Stimulated activated CD4-positive, alpha-beta T cell treated with anti-CD3 and anti-CD28 coated beads, Interleukin-15, amount 100 ng/mL, for 1 hour (primary cell): ENCODE measurements around the gene ARHGAP6.
"Not testable (repeated sequence)": the region's sequence is repeated elsewhere in the genome, so short reads cannot be mapped to it uniquely, and the experiment has no call there.

Experiments used
- DNase-seq, 2 donors: peaks; one replicate each; pipeline ENCODE4 v3.0.0-alpha.2; 2020; ENCODE audit warnings: low read depth in 1 of 2, low spot score in 1 of 2

ARHGAP6 gene

DNA sequence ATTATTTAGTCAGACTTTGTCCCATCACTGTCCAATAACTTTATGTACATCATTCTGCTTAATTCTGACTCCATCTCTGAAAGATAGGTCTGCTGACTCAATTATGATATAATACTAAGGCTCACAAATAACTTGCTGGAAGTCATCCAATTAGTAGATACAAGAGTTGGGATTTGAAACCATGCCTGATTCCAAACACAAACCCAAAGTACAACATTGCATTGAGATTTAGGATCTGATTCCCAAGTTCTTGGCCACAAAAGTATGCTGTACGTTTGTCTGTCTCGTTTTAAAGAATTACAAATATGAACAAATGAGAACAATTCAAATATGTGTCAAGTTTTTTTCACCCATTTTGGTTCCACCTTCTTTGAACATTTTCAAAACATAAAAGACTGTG lies 263.8 kb downstream of the ARHGAP6 start:
- DNase-seq = no peak

DNA sequence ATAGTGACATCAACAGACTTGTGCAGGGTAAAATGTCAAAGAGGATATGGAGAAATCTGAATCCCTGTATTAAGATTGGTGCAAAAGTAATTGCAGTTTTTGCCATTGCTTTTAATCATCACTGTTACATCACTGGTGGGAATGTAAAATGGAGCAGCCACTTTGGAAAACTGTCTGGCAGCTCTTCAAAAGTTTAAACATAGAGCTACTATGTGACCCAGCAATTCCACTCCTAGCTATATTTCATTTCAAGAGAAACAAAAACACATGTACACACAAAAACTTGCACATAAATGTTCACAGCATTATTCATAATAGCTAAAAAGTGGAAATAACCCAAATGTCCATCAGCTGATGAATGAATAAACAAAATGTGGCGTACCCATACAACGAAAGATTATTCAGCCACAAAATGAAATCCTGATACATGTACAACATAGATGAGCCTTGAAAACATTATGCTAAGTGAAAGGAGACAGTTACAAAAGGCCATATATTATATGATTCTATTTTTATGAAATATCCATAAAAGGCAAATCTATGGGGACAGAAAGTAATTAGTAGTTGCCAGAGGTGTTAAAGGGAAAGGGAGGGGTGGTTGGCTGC lies 266.1 kb downstream of the ARHGAP6 start:
- DNase-seq = no peak

DNA sequence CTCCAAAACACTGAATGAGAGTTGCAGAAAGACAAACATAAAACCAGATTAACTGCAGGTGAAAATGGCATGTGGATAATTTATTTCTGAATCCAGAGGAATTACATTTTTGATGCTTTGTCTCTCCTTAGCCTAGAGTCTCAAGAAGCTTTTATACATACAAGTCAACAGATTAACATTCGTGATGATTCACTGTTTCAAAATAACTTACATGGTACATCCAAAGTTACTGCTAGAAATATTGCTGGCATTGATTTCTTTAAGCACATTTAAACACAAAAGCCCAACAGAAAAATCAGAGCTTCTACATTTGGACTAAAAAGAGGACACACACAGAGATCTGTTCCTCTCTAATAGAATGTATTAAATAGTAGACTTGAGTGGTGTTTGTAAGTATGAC lies 266.9 kb downstream of the ARHGAP6 start:
- no peak for DNase-seq

DNA sequence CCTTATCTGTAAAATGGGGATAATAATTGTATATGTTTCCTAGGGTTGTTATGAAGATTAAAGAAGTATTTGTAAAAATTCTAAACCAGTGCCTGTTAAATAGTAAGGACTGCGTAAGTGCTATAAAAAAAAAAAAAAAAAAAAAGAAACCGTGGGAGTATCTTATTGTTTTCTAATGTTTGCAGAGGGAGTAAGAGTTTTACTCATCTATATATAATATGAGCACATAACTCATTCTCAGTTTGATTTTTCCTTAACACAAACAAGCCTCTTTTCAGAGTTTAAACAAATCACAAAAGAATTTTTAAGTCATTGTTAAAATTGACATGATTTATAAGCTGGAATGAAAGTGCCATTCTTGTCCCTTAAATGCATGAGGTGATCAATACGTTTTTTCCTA lies 267.6 kb downstream of the ARHGAP6 start:
- DNase-seq = no peak

DNA sequence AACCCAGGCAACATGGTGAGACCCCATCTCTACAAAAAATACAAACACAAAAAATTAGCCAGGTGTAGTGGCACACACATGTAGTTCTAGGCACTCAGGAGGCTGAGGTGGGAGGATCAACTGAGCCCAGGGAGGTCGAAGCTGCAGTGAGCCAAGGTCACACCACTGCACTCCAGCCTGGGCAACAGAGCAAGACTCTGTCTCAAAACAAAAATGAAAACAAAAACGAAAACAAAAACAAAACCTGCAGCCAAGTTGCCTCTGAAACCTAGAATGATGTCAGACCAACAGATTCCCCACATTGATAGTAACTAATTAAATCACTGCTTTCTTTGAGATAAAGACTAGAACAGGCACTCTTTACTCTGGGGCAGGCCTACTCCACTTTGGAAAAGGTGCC lies 268.0 kb downstream of the ARHGAP6 start:
- DNase-seq = no peak

DNA sequence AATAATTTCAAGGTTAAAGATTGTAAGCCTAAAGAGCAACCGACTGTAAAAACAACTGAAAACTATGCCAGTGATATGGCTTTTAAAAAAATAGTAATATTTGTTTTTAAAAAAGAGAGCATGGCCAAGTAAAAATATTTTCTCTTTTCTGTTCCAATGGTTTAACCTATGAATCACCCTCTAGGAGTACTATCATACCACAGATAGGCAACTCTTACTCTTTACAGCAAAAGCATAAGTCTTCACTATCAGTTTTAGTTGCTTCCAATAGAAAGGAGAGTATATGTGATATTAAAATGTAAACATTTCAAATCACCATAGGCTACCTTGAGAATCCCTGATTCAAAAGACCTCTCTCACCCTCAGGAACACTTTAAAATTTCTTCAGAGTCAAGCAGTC lies 269.9 kb downstream of the ARHGAP6 start:
- no peak for DNase-seq

DNA sequence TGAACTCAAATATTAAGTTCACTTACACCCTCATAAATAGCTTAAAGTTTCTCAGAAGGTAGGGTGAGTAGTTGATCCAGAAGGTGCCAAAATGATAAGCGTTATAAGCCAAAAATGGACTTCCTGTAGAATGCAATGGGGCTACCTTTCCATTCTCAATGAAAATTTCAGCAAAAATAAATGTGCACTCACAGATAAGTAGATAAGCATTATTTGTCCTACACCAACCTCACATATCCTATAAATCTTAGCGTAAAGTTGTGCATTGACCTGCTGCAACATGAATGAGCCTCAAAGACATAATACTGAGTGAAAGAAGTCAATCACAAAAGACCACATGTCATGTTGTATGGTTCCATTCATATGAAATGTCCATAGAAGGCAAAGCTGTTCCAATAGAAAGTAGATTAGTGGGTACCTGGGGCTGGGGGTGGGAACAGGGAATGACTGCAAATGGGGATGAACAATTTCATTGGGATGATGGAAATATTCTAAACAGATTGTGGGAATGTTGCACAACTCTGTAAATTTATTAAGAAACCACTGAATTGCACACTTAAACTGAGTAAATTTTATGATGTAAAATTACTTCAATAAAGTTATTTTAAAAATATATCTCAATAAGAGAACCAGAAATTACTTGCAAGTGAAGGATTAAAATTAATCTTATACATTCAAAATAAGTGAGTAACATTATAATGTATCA lies 271.6 kb downstream of the ARHGAP6 start:
- no peak for DNase-seq

DNA sequence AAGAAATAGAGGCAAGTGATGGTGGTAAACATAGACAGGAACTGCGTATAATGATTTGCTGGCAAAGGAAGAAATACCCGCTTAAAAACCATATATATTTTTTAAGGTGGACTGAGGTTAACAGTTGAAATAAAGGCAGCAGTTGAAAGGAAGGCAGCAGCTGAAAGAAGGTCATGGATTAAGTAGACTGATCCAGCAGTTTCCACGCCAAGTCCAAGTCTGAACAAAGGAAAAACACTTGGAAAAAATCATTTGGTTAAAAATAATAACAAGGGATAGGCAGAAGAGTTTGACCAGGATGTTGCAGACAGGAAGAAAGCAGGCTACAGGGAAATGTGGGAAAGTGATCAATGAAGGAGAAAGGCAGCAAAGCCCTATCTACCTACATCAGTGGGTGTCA lies 278.9 kb downstream of the ARHGAP6 start:
- DNase-seq = no peak

DNA sequence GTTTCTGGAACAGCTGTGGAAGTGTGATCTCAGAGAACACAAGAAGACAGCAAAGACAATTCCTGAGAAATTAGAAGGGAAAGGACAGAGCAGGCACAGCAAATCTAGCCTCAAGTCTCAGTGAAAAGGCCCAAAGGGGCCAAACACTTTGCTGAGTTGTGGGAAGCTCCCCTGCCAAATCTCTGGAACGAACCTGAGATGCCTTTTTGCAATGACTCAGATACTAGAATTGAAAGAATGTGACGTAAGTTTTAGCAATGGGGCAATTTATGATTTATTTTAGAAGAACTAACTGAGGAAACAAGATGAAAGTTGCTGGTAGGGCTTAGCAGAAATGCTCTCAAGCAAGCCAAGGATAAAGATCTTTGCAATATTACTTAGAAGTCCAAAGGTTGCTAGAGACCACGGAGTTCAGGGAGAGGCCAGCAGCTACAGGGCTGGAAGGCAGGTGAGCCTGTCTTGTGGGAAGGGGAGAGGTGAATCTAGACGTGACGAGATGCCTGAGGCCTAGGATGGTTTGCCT lies 279.7 kb downstream of the ARHGAP6 start:
- no peak for DNase-seq

DNA sequence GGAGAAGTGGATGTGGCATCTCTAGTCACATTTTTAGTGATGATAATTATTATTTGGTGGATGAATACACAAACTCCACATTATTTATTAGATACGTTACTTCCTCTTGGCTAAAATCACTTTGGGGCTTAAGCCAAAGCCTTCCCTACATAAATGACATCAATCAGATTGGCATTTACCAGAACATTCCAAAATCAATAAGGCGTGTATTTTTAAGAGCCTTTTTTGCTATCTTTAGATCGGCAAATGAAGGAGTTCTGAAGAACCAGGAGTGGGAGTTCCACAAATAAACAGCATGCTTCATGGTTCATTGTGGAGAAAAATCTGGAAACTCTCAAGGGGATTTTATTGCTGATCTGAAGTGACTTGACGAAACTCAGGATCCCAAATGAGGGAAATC lies 282.8 kb downstream of the ARHGAP6 start:
- no peak for DNase-seq

DNA sequence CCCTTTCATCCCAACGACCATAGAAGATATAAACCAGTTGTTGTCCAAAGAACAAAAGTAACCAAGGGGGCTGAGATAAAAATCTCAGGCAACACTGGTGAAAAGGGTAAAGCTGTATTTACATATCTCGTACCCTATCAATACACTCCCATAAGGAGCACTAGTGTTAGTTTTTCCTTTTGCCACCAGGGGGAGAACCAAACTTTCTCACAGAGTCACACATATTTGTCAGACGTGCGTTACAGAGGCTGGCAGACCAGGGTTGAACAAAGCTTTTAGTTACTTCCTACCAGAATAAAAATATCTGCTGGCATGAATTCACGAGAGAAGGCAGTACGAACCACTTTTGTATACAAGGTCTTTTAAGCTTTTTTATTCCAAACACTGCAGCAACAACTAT lies 284.3 kb downstream of the ARHGAP6 start:
- no peak for DNase-seq

DNA sequence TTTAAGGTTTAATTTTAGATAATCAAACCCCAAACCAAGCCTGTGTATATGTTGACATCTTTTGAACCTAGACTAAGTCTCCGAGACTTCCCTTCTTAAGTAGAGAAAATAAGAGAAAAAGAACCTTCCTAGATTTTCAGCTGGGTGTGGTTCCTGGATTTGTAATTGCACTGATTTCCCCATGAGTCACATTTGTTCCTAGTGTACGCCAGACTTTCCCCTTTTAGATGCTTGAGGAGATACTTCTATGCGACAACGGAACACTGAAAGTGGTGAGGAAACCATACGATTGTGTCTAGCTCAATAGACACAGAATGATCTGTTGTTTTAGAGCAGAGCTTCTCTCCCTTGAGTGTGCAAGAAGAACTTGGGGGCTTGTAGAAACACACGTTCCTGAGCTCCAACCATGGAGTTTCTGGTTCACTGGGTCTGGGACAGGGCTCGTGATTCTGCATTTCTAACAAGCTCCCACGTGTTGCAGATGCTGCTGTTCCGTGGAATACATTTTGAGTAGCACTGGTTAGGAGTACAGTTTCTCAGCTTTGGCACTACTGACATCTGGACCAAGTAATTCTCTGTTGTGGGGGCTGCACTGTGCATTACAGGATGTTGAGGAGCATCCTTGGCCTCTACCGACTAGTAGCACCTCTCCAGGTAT lies 285.4 kb downstream of the ARHGAP6 start:
- no peak for DNase-seq

DNA sequence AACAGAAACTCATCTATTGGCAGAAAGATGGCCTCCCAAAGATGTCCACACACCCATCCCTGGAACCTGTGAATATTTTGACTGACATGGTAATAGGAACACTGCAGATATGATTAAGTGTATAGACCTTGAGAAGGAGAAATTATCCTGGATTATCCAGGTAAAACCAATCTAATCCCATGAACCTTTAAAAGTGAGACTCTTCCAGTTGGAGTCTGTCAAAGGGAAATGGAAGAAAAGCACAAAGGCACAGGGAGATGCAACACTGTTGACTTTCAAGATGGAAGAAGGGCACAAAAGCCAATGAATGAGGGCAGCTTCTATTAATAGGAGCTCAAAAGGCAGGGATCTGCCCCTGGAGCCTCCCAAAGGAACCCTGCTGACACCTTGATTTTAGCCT lies 289.6 kb downstream of the ARHGAP6 start:
- DNase-seq = no peak

DNA sequence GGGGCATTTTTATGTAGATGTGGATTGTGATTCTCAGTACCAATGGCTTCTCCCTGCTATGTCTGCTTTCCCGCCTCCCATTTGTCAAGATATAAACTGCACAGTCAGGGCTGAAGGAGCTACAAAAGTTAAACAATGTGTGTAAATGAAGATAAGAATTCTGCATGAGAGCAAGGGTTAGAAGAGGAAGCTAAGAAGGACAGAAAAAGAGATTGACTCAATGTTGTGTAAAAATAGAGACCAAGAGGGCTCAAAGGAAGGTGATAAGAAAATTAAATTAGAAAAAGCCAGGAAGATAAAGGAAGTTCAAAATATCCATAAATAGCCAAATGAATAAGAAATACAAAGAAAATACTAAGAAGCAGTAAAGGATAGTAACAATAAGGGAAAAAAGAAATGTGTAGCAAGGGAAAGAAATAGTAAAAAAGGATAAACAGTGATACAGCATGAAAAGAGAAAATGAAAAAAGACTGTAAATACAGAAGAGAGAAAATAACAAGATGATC lies 290.1 kb downstream of the ARHGAP6 start:
- DNase-seq = no peak

DNA sequence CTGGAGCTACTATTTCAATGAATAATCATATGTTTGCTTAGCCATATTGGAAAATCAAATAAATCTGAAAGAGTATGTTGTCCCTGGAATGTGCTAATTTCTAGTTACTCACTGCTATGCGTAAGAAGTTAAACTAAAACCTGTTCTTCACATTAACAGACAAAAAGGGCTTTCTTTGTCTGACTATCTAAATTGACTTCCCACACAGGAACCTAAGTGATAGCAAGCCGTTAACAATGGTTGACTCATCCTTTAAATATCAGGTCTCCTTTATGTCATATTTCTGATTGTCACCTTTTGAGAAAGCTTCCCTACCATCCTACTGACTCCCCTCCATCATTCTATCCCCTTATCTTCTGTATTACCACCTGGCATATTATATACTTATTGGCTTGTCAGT lies 291.1 kb downstream of the ARHGAP6 start:
- no peak for DNase-seq

DNA sequence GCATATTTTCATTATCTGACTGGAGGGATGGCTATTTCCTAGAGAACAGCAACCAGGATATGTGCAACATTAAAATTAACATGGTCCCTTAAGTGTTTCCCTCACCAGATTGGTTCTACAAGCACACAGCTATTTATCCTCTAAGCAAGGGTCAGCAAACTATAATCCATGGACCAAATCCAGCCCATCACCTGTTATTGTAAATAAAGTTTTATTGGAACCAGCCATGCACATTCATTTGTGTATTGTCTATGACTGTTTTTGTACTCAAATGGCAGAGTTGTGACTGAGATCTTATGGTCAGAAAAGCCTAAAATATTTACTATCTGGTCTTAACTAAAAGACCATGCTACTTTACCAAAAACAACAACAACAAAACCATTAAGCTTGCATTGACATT lies 294.6 kb downstream of the ARHGAP6 start:
- no peak for DNase-seq

DNA sequence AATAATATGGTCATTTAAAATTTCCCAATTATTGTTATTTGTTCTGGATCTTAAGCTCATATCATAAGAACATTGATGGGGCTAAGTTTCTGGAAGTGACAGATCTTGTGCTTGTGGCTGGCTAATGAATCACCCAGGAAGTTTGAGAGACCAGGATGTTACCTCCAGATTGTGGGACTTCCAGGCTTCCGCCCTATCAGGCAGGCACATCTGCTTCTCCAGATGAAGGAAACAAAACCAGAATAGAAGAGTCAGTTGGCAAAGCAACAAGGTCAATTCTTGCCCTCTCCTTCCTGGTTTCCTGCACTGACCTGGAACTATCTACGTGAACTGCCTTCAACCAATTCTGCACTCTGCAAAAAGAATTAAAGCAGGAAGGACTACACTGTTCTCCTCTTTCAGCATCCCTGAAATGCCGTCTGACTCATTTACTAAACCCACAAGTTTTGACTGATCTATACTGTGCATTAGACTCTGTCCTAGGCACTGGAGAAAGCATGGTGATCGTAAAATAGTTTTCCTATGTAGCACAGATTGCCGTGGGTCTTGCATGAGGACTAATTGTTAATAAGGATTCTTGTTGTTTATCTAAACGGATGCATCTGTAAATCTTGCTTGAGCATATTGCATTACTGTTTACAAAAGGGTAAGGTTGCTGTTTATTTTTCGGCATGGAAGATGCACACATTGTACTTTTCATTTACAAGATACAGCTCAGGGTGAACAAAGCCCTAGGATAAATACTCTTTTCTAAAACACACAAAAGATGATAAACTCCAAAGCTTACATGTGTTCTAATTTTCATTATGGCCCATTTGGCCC lies 297.9 kb downstream of the ARHGAP6 start:
- no peak for DNase-seq

DNA sequence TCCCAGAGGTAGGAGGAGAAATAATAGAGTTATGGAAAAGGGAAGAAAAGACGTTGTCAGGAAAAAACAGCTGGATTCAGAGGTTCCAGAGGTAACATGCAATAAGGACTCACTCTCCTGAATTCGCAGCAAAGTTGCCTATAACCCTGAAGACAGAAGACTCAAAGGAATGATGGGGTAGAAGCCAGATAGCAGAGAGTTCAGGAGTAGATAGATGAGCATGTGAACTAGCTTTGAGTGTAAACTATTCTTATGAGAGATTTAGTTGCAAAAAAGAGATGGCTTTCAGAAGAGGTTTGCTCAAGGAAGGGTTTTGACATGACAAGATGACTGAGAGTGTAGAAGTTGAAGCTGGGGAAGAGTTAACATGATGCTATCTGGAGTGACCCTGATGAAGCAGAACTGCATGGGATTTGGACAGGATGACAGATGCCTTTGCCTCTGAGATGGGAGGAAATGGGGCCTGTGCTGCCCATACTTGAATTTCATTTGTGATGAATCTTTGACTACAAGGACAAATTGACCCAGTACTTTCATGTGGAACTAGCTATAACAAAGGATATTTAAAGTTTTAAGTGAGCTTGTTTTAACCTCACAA lies 298.6 kb downstream of the ARHGAP6 start:
- no peak for DNase-seq

DNA sequence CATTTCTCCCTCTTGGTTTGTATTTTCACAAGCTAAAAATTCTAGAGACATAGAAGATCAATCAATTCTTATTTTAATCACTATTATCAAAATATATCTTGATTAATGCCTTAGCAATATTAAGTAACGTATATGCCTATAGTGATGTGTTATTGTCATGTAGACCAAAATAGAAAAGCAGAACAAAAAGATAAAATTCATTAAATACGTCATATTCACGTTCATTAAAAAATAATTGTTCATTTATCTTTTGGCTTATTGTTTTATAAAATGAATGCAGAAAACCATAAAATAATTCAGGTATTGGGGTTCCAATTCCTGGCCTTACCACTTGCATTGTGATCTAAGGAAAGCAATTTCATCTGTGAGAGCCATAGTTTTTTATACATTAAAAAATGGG lies 300.3 kb downstream of the ARHGAP6 start:
- DNase-seq = no peak

DNA sequence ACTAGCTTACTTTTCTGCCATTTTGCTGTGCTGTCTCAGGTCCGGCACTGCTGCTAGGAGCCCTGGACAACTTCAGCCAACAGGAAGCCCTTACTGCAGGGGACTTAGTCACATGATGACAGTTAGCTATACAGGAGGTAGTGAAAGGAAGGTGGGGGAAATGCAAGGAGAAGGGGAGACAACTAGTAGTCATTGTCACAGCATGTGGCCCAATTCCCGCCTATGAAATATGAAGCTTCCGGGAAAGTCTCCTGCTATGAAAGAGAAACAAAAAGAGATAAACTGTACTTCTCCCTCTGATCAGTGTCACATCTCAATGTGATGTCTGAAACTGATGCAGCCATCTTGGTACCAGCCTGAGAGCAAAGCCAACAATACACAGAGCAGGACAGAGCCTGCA lies 300.9 kb downstream of the ARHGAP6 start:
- DNase-seq = no peak

DNA sequence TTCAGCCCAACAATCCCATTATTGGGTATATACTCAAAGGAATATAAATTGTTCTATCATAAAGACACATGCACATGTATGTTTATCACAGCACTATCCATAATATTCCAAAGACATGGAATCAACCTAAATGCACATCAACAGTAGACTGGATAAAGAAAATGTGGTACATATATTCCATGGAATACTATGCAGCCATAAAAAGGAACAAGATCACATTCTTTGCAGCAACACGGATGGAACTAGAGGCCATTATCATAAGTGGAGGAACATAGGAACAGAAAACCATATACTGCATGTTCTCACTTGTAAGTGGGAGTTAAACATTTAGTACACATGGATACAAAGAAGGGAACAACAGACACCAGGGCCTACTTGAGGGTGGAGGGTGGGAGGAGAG lies 301.9 kb downstream of the ARHGAP6 start:
- not testable (repeated sequence) for DNase-seq
